ENCODE results near the gene FSD2. TPM values are rescaled to one million over a fixed set of nuclear protein-coding genes. Genes with fewer than 3 reads are reported as not detected.

The FSD2 gene
- total and polyA plus RNA-seq, 2 donors (not counting 1 experiment from before 2014, with no cell fraction given) = not detected

GRCh38 chr15:82839136-82839535 is 33.3 kb upstream of the FSD2 start:
- CTCF ChIA-PET = no interaction called here
- TF ChIP-seq EZH2 (IDR thresholded peaks at IDR 0.05; ENCODE audit: borderline replicate concordance, insufficient read depth, low read depth, low read length, poor library complexity, severe bottlenecking) = no peak
- no peak for TF ChIP-seq CTCF (IDR thresholded peaks at IDR 0.05)
- Histone ChIP-seq H3K27ac (ENCODE audit: low read length in 2 of 2) (no peak overlapping the region), H3K4me2 (replicated peaks; ENCODE audit: low read depth, low read length, poor library complexity, severe bottlenecking) (no peak overlapping the region), H3K9ac (ENCODE audit: low read length) (no peak overlapping the region), H2AFZ (ENCODE audit: insufficient read depth, low read depth, low read length, poor library complexity, severe bottlenecking) (no peak overlapping the region), H3K4me1 (ENCODE audit: control insufficient read depth in 2 of 2, insufficient read depth in 2 of 2, low read length in 2 of 2) (peaks cover 7 to 9% of the 10 kb centered on the region in 2 donors), H4K20me1 (ENCODE audit: control insufficient read depth, insufficient read depth, low read length, poor library complexity, severe bottlenecking) (no peaks in the 10 kb centered on the region), H3K79me2 (ENCODE audit: control insufficient read depth, insufficient read depth, low read length) (no peaks in the 10 kb centered on the region), H3K9me3 (ENCODE audit: control extremely low read depth in 1 of 3, control insufficient read depth in 2 of 3, insufficient read depth in 1 of 3, low read length in 2 of 3) (no peaks in the 10 kb centered on the region), H3K4me3 (ENCODE audit: control extremely low read depth in 1 of 5, extremely low read depth in 1 of 5, insufficient read depth in 1 of 5, low read depth in 2 of 5, low read length in 4 of 5) (no peak overlapping the region), H3K27me3 (replicated peaks in 1 of 4; ENCODE audit: control extremely low read depth in 1 of 4, control insufficient read depth in 3 of 4, insufficient read depth in 4 of 4, low read length in 3 of 4) (no peaks in the 10 kb centered on the region), H3K36me3 (replicated peaks in 1 of 2; ENCODE audit: control extremely low read depth in 1 of 2, control insufficient read depth in 1 of 2, extremely low read depth in 1 of 2, insufficient read depth in 2 of 2, low read length in 1 of 2) (peaks cover 0 to 37% of the 10 kb centered on the region in 2 experiments)
- DNase-seq = no peak
- no peaks in the 10 kb centered on the region for H3K9me3 Mint-ChIP-seq (ENCODE audit: insufficient read depth)
- intact Hi-C loops (cut with micrococcal nuclease) = no loop called here
- POLR2A ChIA-PET = no interaction called here
- no peaks in the 10 kb centered on the region for H3K27me3 Mint-ChIP-seq
- H3K4me1 Mint-ChIP-seq = peaks cover 12% of the 10 kb centered on the region
- no peak overlapping the region for H3K27ac Mint-ChIP-seq
- no peak overlapping the region for H3K4me3 Mint-ChIP-seq
- no peak for ATAC-seq (ENCODE audit: low read depth)

- ATAC-seq (ENCODE audit: low read depth) = no peak
- WGBS (ENCODE audit: insufficient coverage) = 99% methylated on average over 11 of the region's 14 CpGs
- H3K27me3 Mint-ChIP-seq = no peaks in the 10 kb centered on the region
Measured at GRCh38 chr15:82838096-82838735, 32.3 kb upstream of the FSD2 start.

More at GRCh38 chr15:82838096-82838735, 32.3 kb upstream of the FSD2 start:
- ChIA-PET CTCF (no interaction called here), POLR2A (no interaction called here)
- peaks cover 0 to 43% of the 10 kb centered on the region in 2 experiments for H3K36me3 ChIP-seq (replicated peaks in 1 of 2; ENCODE audit: control extremely low read depth in 1 of 2, control insufficient read depth in 1 of 2, extremely low read depth in 1 of 2, insufficient read depth in 2 of 2, low read length in 1 of 2)
- Mint-ChIP-seq H3K27ac (peak overlapping the region; percentile 28), H3K4me1 (peaks cover 8% of the 10 kb centered on the region), H3K4me3 (no peak overlapping the region), H3K9me3 (ENCODE audit: insufficient read depth) (no peaks in the 10 kb centered on the region)
- peaks cover 0 to under 1% of the 10 kb centered on the region in 2 donors for H3K4me1 ChIP-seq (ENCODE audit: control insufficient read depth in 2 of 2, insufficient read depth in 2 of 2, low read length in 2 of 2)
- H3K9ac ChIP-seq (ENCODE audit: low read length) = no peak overlapping the region
- DNase-seq = no peak
- no peaks in the 10 kb centered on the region for H3K79me2 ChIP-seq (ENCODE audit: control insufficient read depth, insufficient read depth, low read length)
- no peak overlapping the region for H2AFZ ChIP-seq (ENCODE audit: insufficient read depth, low read depth, low read length, poor library complexity, severe bottlenecking)
- TF ChIP-seq EZH2 (IDR thresholded peaks at IDR 0.05; ENCODE audit: borderline replicate concordance, insufficient read depth, low read depth, low read length, poor library complexity, severe bottlenecking) (no peak), CTCF (IDR thresholded peaks at IDR 0.05) (no peak)
- intact Hi-C loops (cut with micrococcal nuclease) = no loop called here
- H3K27me3 ChIP-seq (replicated peaks in 1 of 4; ENCODE audit: control extremely low read depth in 1 of 4, control insufficient read depth in 3 of 4, insufficient read depth in 4 of 4, low read length in 3 of 4) = no peaks in the 10 kb centered on the region
- H3K4me3 ChIP-seq (ENCODE audit: control extremely low read depth in 1 of 5, extremely low read depth in 1 of 5, insufficient read depth in 1 of 5, low read depth in 2 of 5, low read length in 4 of 5) = no peak overlapping the region
- no peaks in the 10 kb centered on the region for H4K20me1 ChIP-seq (ENCODE audit: control insufficient read depth, insufficient read depth, low read length, poor library complexity, severe bottlenecking)
- no peak overlapping the region for H3K4me2 ChIP-seq (replicated peaks; ENCODE audit: low read depth, low read length, poor library complexity, severe bottlenecking)
- no peaks in the 10 kb centered on the region for H3K9me3 ChIP-seq (ENCODE audit: control extremely low read depth in 1 of 3, control insufficient read depth in 2 of 3, insufficient read depth in 1 of 3, low read length in 2 of 3)
- no peak overlapping the region for H3K27ac ChIP-seq (ENCODE audit: low read length in 2 of 2)

Data from B cell (primary cell).